Fibroblast of mammary gland (primary cell): ENCODE results near the gene F8.
A peak's percentile ranks its signal among the peaks of the same experiment; 100 is the strongest.
"Not testable (repeated sequence)": the region's sequence is repeated elsewhere in the genome, so short reads cannot be mapped to it uniquely, and the experiment has no call there.

Experiments
- DNase-seq: peaks from one replicate; pipeline ENCODE4 v3.0.0-alpha.2; 2010; ENCODE audit warnings: low read depth
- H3K4me3 ChIP-seq: 2 replicates; pipeline ENCODE4 v1.5.1; 2011; ENCODE audit warnings: low read depth, mild to moderate bottlenecking, low read length, moderate library complexity; ENCODE audit not compliant: control insufficient read depth
- CTCF ChIP-seq: conservative IDR thresholded peaks from 2 replicates; pipeline ENCODE4 v1.5.1; 2011; ENCODE audit warnings: low read depth, low read length, inconsistent platforms; ENCODE audit not compliant: control insufficient read depth, insufficient read depth

The F8 gene

DNA sequence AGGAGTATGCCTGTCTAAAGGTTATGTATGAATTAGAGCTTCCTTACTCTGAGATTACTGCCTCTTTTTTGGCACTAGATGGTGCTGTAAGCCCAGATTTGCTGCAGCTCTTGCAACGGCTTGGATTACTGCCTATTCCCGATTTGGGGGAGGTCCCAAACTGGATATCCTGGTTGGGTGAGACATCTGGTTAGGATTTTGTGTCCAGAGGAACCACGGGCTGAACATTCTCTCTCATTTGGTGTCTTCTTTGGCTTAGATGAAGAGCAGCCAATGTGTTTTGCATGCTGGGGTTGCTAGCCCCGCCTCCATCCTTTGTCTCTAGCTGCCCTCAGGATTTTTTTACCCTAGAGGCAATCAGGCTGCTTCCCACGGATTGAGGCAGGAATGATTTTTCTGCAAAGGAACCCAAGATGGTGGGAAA lies 104.5 kb downstream of the F8 start:
- peak; percentile 90 for DNase-seq
- H3K4me3 ChIP-seq, result no peak overlapping the region
- TF ChIP-seq CTCF, result peak; percentile 69

DNA sequence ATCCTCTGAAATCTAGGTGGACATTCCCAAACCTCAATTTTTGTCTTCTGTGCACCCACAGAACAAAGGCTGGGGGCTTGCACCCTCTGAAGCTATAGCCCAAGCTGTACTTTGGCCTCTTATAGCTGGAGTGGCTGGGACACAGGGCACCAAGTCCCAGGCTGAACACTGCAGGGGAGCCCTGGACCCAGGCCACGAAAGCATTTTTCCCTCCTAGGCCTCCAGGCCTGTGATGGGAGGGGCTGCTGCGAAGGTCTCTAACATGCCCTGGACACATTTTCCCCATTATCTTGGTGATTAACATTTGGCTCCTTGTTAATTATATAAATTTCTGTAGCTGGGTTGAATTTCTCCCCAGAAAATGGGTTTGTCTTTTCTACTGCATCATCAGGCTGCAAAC lies 108.5 kb downstream of the F8 start:
- no peak for DNase-seq
- no peak for TF ChIP-seq CTCF
- H3K4me3 ChIP-seq, result no peak overlapping the region

DNA sequence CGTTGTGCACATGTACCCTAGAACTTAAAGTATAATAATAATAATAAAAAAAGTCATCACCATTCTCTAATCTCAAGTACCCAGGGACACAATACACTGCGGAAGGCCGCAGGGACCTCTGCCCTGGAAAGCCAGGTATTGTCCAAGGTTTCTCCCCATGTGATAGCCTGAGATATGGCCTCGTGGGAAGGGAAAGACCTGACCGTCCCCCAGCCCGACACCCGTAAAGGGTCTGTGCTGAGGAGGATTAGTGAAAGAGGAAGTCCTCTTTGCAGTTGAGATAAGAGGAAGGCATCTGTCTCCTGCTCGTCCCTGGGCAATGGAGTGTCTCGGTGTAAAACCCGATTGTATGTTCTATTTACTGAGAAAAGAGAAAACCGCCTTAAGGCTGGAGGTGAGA lies 112.0 kb downstream of the F8 start:
- H3K4me3 ChIP-seq, DNase-seq: not testable (repeated sequence)

- H3K4me3 ChIP-seq, result not testable (repeated sequence)
Observed at GRCh38 chrX:154910048-154910447, 112.5 kb downstream of the F8 start.

DNA sequence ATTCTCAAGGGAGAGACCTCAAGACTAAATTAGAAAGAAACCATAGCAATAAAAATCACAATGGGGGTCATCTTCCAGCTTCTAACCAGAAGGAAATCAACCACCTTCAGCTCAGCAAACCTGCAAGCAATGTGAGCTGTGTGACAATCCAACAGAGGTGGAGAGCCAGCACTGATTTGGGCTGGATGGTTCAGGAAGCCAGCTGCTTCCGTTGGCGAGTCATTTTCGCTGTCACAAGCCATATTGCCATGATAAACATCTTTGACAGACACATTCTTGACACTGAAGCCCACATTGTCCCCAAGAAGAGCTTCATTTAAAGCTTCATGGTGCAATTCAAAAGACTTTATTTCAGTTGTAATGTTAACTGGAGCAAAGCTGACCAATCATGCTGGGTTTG lies 113.7 kb downstream of the F8 start:
- TF ChIP-seq CTCF, result no peak
- no peak overlapping the region for H3K4me3 ChIP-seq
- DNase-seq, result no peak

More at GRCh38 chrX:154910048-154910447, 112.5 kb downstream of the F8 start:
- DNase-seq, result not testable (repeated sequence)

DNA sequence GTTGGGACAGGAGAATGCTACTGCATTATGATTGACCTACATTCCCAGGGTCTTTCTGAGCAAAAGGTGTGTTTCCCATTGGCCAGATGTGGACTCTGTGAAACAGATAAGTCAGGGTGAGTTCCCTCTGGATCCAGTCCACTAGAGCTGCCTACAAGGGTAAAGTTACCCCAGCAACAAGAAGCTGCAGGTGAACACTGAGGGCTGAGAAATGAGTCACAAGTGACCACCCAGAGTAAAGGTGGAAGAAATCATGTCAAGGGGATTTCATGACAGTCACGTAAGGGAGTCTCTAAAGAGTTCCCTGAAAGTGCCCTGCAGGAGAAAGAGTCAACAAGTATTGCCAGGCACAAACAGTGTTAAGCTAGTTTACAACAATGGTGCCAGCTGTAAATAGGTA lies 120.1 kb downstream of the F8 start:
- no peak overlapping the region for H3K4me3 ChIP-seq
- TF ChIP-seq CTCF, result no peak
- no peak for DNase-seq

DNA sequence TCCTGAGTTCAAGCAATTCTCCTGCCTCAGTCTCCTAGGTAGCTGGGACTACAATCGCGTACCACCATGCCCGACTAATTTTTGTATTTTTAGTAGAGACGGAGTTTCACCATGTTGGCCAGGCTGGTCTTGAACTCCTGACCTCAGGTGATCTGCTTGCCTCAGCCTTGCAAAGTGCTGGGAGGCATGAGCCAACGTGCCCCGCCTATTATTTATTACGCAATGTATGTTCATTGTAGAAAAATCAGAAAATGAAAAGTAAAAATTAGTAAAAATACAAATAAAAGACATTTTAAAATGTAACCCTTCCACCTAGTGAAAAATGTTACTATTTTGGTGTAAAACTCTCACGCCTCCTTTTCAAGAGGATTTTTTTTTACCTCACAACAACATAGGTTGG lies 122.2 kb downstream of the F8 start:
- TF ChIP-seq CTCF, result no peak
- DNase-seq, result no peak
- no peak overlapping the region for H3K4me3 ChIP-seq

GRCh38 chrX:154892296-154892695 lies 130.2 kb downstream of the F8 start:
- DNase-seq, result no peak
- TF ChIP-seq CTCF, result no peak
- no peak overlapping the region for H3K4me3 ChIP-seq
